Gastrocnemius medialis (tissue), 4 donors: ENCODE results near the gene APBB2.

Source experiments
- POLR2A ChIP-seq, 2 donors: fragments of 450-650 bp; IDR thresholded peaks; one replicate each; pipeline ENCODE4 v1.6.1; 2017; ENCODE audit warnings: antibody characterized with exemption in 2 of 2, mild to moderate bottlenecking in 2 of 2, moderate library complexity in 2 of 2
- TF ChIP-seq, protein P1 (sequence below), 5 experiments: fragments of 450-650 bp in 3 of 5; fragments of 200-600 bp in 2 of 5; sonication (generic) in 2 of 5; IDR thresholded peaks in 4 of 5; conservative IDR thresholded peaks in 1 of 5; 1 replicate in 4 of 5; 2 replicates in 1 of 5; pipeline ENCODE4 v1.5.1; 2016 to 2019; ENCODE audit warnings: antibody characterized with exemption in 5 of 5, mild to moderate bottlenecking in 3 of 5, moderate library complexity in 3 of 5

DNA sequence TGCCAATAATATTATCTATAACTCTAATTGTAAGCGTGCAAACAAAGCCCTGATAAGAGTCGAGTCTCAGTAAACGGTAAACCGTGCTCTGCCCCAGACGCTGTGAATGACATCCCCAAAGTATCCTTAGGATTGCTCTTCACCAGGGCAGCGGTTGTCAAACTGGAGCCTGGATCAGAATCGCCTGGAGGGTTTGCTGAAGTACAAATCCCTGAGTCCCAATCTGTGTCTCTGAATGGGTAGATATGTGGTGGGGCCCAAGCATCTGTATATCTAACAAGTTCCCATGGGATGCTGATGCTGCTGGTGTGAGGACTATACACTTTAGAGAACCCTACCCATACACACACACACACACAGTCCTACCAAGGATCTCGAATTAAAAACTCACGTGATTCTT, 813 bp upstream of the APBB2 start:
- no peak for TF ChIP-seq POLR2A (IDR thresholded peaks at IDR 0.05)
- TF ChIP-seq, protein P1, sequence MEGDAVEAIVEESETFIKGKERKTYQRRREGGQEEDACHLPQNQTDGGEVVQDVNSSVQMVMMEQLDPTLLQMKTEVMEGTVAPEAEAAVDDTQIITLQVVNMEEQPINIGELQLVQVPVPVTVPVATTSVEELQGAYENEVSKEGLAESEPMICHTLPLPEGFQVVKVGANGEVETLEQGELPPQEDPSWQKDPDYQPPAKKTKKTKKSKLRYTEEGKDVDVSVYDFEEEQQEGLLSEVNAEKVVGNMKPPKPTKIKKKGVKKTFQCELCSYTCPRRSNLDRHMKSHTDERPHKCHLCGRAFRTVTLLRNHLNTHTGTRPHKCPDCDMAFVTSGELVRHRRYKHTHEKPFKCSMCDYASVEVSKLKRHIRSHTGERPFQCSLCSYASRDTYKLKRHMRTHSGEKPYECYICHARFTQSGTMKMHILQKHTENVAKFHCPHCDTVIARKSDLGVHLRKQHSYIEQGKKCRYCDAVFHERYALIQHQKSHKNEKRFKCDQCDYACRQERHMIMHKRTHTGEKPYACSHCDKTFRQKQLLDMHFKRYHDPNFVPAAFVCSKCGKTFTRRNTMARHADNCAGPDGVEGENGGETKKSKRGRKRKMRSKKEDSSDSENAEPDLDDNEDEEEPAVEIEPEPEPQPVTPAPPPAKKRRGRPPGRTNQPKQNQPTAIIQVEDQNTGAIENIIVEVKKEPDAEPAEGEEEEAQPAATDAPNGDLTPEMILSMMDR (IDR thresholded peaks at IDR 0.05 in 4 of 5, conservative IDR thresholded peaks at IDR 0.05 in 1 of 5) = no peak
